Heart left ventricle (tissue), 16 donors: ENCODE measurements around the gene DOK7. TPM values are rescaled to one million over a fixed set of nuclear protein-coding genes. Genes with fewer than 3 reads are reported as not detected.
A peak's percentile ranks its signal among the peaks of the same experiment; 100 is the strongest.

Experiments used
- ATAC-seq, 4 donors: fragments of 200-7000 bp; cut with Tn5 transposase; one replicate each; pipeline ENCODE4 v1.9.1; 2020 to 2022; ENCODE audit warnings: moderate library complexity in 4 of 4, mild to moderate bottlenecking in 3 of 4, moderate number of reproducible peaks in 1 of 4
- DNase-seq, 5 donors: peaks; one replicate each; pipeline ENCODE4 v3.0.0-alpha.2; 2020
- H3K27ac ChIP-seq, 12 donors: fragments of 200-600 bp; sonication (generic) in 4 of 12; one replicate each; pipeline versions ENCODE4 v1.5.0 to v1.8.0; 2016 to 2022; ENCODE audit warnings: mild to moderate bottlenecking in 2 of 12
- H3K27me3 ChIP-seq, 9 donors: fragments of 200-600 bp; sonication (generic) in 2 of 9; one replicate each; pipeline versions ENCODE4 v1.5.1 to v1.8.0; 2016 to 2022; ENCODE audit warnings: mild to moderate bottlenecking in 3 of 9
- H3K36me3 ChIP-seq, 9 donors: fragments of 200-600 bp; sonication (generic) in 2 of 9; one replicate each; pipeline versions ENCODE4 v1.5.0 to v1.8.0; 2018 to 2022; ENCODE audit warnings: mild to moderate bottlenecking in 2 of 9
- H3K4me1 ChIP-seq, 12 donors: fragments of 200-600 bp; sonication (generic) in 4 of 12; one replicate each; pipeline versions ENCODE4 v1.5.0 to v1.8.0; 2016 to 2022; ENCODE audit warnings: mild to moderate bottlenecking in 3 of 12
- H3K4me3 ChIP-seq, 12 donors: fragments of 200-600 bp; sonication (generic) in 4 of 12; one replicate each; pipeline versions ENCODE4 v1.5.0 to v1.8.0; 2017 to 2022; ENCODE audit warnings: mild to moderate bottlenecking in 9 of 12, moderate library complexity in 4 of 12
- H3K9me3 ChIP-seq, 12 donors: fragments of 200-600 bp; sonication (generic) in 4 of 12; one replicate each; pipeline versions ENCODE4 v1.5.0 to v1.8.0; 2016 to 2022; ENCODE audit warnings: mild to moderate bottlenecking in 1 of 12
- POLR2A ChIP-seq, 2 donors: fragments of 450-650 bp; IDR thresholded peaks; one replicate each; pipeline ENCODE4 v1.6.1; 2017; ENCODE audit warnings: antibody characterized with exemption in 2 of 2, mild to moderate bottlenecking in 2 of 2, moderate library complexity in 2 of 2
- WGBS, 4 donors: extraction: QIAGEN DNeasy Blood & Tissue Kit in 2 of 4; methylation state at CpG; one replicate each; pipeline versions ENCODE4 v1.1.5 to v1.1.7; 2013 to 2018; 5-methylcytosine and 5-hydroxymethylcytosine counted together
- intact Hi-C, 10 donors: fragments of 100-400 bp; cut with DNase I; formaldehyde crosslinking; loops; one replicate each; pipeline versions ENCODE4 v1.11.1 to v1.14.2; 2022
- polyA plus RNA-seq, 2 donors: library from polyadenylated mRNA; stranded (reverse); fragments of 200-250 nt; gene quantifications; one replicate each; pipeline ENCODE4 v1.2.3, GENCODE V29; 2013
- total RNA-seq, 9 donors: library from RNA; depleted of rRNA in 2 of 9; stranded (reverse); fragments of >200 nt in 2 of 9; fragmentation: NEBNext Ultra II Directional in 3 of 9; extraction: Animal tissue kit (Norgen Biotek cat#: 25700) in 3 of 9; gene quantifications; one replicate each; pipeline versions ENCODE4 v1.1.0 to v1.2.4, GENCODE V29; 2016 to 2023
- TF ChIP-seq, protein P1 (sequence below), 12 donors: fragments of 200-600 bp; sonication (generic) in 4 of 12; IDR thresholded peaks; one replicate each; pipeline versions ENCODE4 v1.5.0 to v1.8.0; 2018 to 2022; ENCODE audit warnings: antibody characterized with exemption in 12 of 12, mild to moderate bottlenecking in 5 of 12
- donor health status: ischemic (EF 13 %, LVEDD 7.1; RV severe dilation, severe dysfunction).
- donor health status: healthy with polysubstance abuse.
- donor health status: DM: no; HTN: yes; CAD: no.
- donor health status: DM: no; HTN: no; CAD: no.
- donor health status: ischemic (EF 25% LVEDD 6.9; RV normal size, moderate dysfunction).
- donor health status: ischemic (EF 25% LVEDD 5.7; RV mildly dilated, moderate dysfunction).
- donor health status: healthy.
- donor health status: DM: yes; HTN: yes; CAD: no.
- donor health status: ischemic (EF 35%, LVEDD 5.7; RV mildly dilated, moderate dysfunction).
- donor health status: nonischemic (EF 11% LVEDD 7.7; RV severe dilation, severe dysfunction).
- donor health status: DM: yes; HTN: yes; CAD: no.
- donor health status: PGD.
- donor health status: ischemic (EF 29% LVEDD 5.4; RV normal size, mild dysfunction).
- donor health status: nonischemic (EF 23%, LVEDD 6.1; RV moderate dilation, normal function).

The DOK7 gene
- total and polyA plus RNA-seq, 11 donors, result 27.7 to 89.5 (median 40.0) TPM

DNA sequence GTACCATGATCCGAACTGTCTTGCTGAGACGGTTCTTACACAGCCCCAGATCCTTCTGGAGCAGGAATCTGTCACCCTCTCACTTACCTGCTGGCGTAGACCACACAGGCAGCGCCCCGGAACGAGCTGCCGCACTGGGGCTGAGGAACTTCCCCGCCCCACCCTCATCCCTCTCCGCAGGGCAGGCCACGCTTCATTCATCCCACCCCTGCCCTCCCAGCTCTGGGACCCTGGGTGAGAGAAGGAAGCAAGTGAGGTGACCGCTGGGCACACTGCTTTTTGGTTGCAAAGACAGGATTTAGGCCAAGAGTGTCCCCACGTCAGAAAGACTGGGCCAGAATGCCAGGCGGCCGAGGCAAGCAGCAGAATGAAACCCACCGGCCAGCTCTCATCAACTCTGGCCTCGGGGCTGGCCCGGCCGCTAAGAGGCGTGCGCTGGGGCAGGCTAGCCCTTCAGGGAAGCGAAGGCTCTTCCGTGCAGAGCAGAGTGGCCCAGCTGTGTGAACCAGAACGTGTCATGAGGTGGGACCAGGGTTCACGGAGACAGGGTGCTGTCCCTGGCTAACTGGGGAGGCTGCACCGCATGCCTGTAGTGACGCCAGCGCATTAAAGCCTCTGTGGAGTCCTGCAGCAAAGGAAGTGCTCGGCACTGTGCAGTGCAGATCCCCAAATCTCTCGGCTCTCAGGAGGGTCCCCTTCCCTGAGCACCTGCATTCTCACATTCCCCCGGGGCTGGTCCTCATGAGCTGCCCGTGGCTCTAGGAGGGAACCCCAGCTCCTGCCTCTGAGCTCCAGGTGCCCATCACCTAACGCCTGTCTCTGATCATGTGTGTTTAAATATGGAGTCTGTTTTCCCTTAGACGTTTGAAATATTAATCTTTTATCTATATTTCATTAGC, 62.7 kb downstream of the DOK7 start:
- TF ChIP-seq POLR2A (IDR thresholded peaks at IDR 0.05), result no peak
- TF ChIP-seq, protein P1, sequence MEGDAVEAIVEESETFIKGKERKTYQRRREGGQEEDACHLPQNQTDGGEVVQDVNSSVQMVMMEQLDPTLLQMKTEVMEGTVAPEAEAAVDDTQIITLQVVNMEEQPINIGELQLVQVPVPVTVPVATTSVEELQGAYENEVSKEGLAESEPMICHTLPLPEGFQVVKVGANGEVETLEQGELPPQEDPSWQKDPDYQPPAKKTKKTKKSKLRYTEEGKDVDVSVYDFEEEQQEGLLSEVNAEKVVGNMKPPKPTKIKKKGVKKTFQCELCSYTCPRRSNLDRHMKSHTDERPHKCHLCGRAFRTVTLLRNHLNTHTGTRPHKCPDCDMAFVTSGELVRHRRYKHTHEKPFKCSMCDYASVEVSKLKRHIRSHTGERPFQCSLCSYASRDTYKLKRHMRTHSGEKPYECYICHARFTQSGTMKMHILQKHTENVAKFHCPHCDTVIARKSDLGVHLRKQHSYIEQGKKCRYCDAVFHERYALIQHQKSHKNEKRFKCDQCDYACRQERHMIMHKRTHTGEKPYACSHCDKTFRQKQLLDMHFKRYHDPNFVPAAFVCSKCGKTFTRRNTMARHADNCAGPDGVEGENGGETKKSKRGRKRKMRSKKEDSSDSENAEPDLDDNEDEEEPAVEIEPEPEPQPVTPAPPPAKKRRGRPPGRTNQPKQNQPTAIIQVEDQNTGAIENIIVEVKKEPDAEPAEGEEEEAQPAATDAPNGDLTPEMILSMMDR (IDR thresholded peaks at IDR 0.05), result no peak
- 84 to 90% (median 86%) methylated on average over 27 to 33 of the region's 33 CpGs for WGBS, 4 donors
- Histone ChIP-seq H3K4me1 (peaks cover 0 to 25% (median 11%) of the 10 kb centered on the region in 12 donors), H3K27ac (no peak overlapping the region), H3K36me3 (peaks cover 0 to 71% (median 51%) of the 10 kb centered on the region in 9 donors), H3K4me3 (no peak overlapping the region), H3K27me3 (no peaks in the 10 kb centered on the region), H3K9me3 (no peaks in the 10 kb centered on the region)
- intact Hi-C loops, result no loop called here
- DNase-seq (peak in 2 of 5 donors; percentile 1 to 10), ATAC-seq (no peak)

DNA sequence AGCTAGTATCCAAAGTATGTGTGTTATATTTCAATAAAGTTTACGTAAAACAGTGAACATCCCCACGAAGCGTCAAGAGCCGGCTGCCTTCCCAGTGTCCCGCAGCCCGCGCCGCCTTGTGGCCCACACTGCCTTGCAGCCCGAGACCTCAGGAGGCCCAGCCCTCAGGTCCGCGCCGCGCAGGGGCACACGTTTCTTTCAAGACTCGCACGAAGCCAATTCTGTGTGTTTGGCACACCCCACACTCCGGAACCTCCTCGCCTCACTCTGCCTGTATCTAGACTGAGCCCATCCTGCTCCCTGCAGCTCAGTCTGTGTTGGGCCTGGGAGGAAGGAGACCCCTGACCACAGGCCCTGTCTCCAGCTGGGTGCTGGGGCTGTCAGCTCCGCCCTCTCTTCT, 63.4 kb downstream of the DOK7 start:
- DNase-seq, result peak in 1 of 5 donors; percentile 15
- intact Hi-C loops, result no loop called here
- ATAC-seq, result no peak
- Histone ChIP-seq H3K4me3 (no peak overlapping the region), H3K9me3 (no peaks in the 10 kb centered on the region), H3K27ac (no peak overlapping the region), H3K36me3 (peaks cover 0 to 64% (median 44%) of the 10 kb centered on the region in 9 donors), H3K4me1 (peaks cover 0 to 31% (median 17%) of the 10 kb centered on the region in 12 donors), H3K27me3 (no peaks in the 10 kb centered on the region)
- TF ChIP-seq, protein P1 (IDR thresholded peaks at IDR 0.05), result no peak
- no peak for TF ChIP-seq POLR2A (IDR thresholded peaks at IDR 0.05)
- 95 to 96% (median 96%) methylated on average over 19 of the region's 19 CpGs for WGBS, 4 donors

DNA sequence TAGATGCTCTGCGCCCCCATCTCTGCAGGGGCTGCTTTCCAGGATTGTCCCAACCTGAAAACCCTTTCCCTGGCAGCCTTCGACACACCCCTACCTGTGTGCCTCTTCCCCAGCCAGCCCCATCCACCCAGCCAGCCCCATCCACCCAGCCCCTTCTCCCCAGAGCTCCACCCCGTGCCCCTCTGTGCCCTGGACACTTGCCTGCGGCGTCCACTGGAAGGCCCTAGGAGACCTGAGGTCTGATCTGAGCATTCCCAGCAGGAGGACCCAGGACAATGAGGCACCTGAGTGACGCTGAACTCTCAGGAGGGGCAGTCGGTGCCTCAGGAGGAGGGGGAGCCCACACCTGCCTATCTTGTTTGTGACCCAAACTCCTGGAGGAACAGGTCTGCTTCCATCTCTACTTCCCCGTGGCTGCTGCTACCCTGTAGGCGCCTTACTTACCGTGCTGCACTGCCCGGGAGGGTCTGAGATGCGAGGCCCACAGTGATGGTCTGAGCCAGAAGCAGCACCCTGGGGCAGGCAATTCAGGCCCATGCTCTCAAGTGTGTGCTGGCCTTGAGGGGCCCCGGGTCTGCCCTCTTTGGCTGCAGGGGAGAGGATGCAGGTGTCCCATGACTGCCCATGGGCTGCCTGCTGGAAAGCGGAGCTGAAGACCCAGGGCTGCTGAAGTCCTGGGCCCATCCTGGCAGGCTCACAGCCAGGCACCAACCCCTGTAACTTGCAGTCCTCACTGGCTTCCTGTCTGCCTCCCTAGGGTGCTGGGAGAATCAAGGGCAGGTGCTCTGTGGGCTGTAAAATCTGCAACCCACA, 64.2 kb downstream of the DOK7 start:
- intact Hi-C loops, result no loop called here
- DNase-seq (peak in 1 of 5 donors; percentile 15), ATAC-seq (no peak)
- TF ChIP-seq, protein P1 (IDR thresholded peaks at IDR 0.05), result no peak
- TF ChIP-seq POLR2A (IDR thresholded peaks at IDR 0.05), result no peak
- 86 to 93% (median 89%) methylated on average over 14 of the region's 14 CpGs for WGBS, 4 donors
- H3K27me3 ChIP-seq, result no peaks in the 10 kb centered on the region
- H3K9me3 ChIP-seq, result no peaks in the 10 kb centered on the region
- no peak overlapping the region for H3K27ac ChIP-seq
- H3K4me3 ChIP-seq, result no peak overlapping the region
- H3K4me1 ChIP-seq, result peaks cover 0 to 35% (median 19%) of the 10 kb centered on the region in 12 donors
- H3K36me3 ChIP-seq, result peaks cover 0 to 56% (median 37%) of the 10 kb centered on the region in 9 donors
